Kidney capillary endothelial cell (primary cell): ENCODE results near the gene CDH3.

ENCODE experiments used
- DNase-seq: peaks from one replicate; pipeline ENCODE4 v3.0.0-alpha.2; 2018; ENCODE audit warnings: low spot score

Gene CDH3

GRCh38 chr16:68737730-68738629, 92.9 kb downstream of the CDH3 start:
- no peak for DNase-seq

- no peak for DNase-seq
Observed at GRCh38 chr16:68739964-68740627, 95.0 kb downstream of the CDH3 start.

- DNase-seq: no peak
Observed at GRCh38 chr16:68740628-68741346, 95.7 kb downstream of the CDH3 start.

GRCh38 chr16:68743664-68744063, 98.6 kb downstream of the CDH3 start:
- no peak for DNase-seq

- no peak for DNase-seq
Observed at GRCh38 chr16:68744744-68745280, 99.7 kb downstream of the CDH3 start.

- DNase-seq: no peak
Observed at GRCh38 chr16:68746951-68747350, 101.8 kb downstream of the CDH3 start.

- DNase-seq: no peak
Observed at GRCh38 chr16:68749432-68749831, 104.3 kb downstream of the CDH3 start.
